Cerebellar cortex (tissue), 1 donor: Measurements from ENCODE around the gene RTN4R.

Experiments used
- DNase-seq: peaks from one replicate; pipeline ENCODE4 v3.0.0-alpha.2; 2015; ENCODE audit warnings: low spot score

RTN4R gene

GRCh38 chr22:20228939-20229272 lies 39.2 kb downstream of the RTN4R start:
- no peak for DNase-seq

- DNase-seq = no peak
Observed at GRCh38 chr22:20228055-20228938, 39.8 kb downstream of the RTN4R start.

- no peak for DNase-seq
Observed at GRCh38 chr22:20227363-20227762, 40.8 kb downstream of the RTN4R start.

GRCh38 chr22:20226760-20227350 lies 41.3 kb downstream of the RTN4R start:
- no peak for DNase-seq

- DNase-seq = no peak
Observed at GRCh38 chr22:20226077-20226716, 41.9 kb downstream of the RTN4R start.

- no peak for DNase-seq
Observed at GRCh38 chr22:20225693-20225966, 42.5 kb downstream of the RTN4R start.

GRCh38 chr22:20224917-20225692 lies 43.0 kb downstream of the RTN4R start:
- no peak for DNase-seq

- no peak for DNase-seq
Observed at GRCh38 chr22:20224256-20224626, 43.9 kb downstream of the RTN4R start.

GRCh38 chr22:20223421-20224255 lies 44.5 kb downstream of the RTN4R start:
- DNase-seq = no peak

- no peak for DNase-seq
Observed at GRCh38 chr22:20222764-20223420, 45.2 kb downstream of the RTN4R start.

GRCh38 chr22:20221421-20222340 lies 46.4 kb downstream of the RTN4R start:
- DNase-seq = no peak

GRCh38 chr22:20220629-20221026 lies 47.5 kb downstream of the RTN4R start:
- no peak for DNase-seq

GRCh38 chr22:20219667-20220628 lies 48.2 kb downstream of the RTN4R start:
- no peak for DNase-seq

GRCh38 chr22:20218987-20219386 lies 49.1 kb downstream of the RTN4R start:
- no peak for DNase-seq

- peak; percentile 72 for DNase-seq
Observed at GRCh38 chr22:20218326-20218872, 49.7 kb downstream of the RTN4R start.

- no peak for DNase-seq
Observed at GRCh38 chr22:20217563-20217962, 50.6 kb downstream of the RTN4R start.

- DNase-seq = no peak
Observed at GRCh38 chr22:20216863-20217499, 51.1 kb downstream of the RTN4R start.

- DNase-seq = no peak
Observed at GRCh38 chr22:20215742-20216141, 52.4 kb downstream of the RTN4R start.
